K562 (cell line): Measurements from ENCODE around the gene SERTAD3. TPM values are rescaled to one million over a fixed set of nuclear protein-coding genes. Genes with fewer than 3 reads are reported as not detected.
A peak's percentile ranks its signal among the peaks of the same experiment; 100 is the strongest.

Experiments used
- BCLAF1 ChIP-seq, 2 experiments: fragments of 450-650 bp in 1 of 2; IDR thresholded peaks; 2 replicates each; pipeline ENCODE4 v1.6.1; 2011 to 2017; ENCODE audit warnings: low read depth in 2 of 2, antibody characterized with exemption in 1 of 2, borderline replicate concordance in 1 of 2, low read length in 1 of 2, mild to moderate bottlenecking in 1 of 2, mixed read lengths in 1 of 2; ENCODE audit not compliant: control insufficient read depth in 1 of 2
- BRF2 ChIP-seq: IDR thresholded peaks from 3 replicates; pipeline ENCODE4 v1.6.1; 2011; ENCODE audit warnings: borderline replicate concordance, mild to moderate bottlenecking; ENCODE audit not compliant: insufficient read length, insufficient read depth
- CBFA2T2 ChIP-seq: fragments of 450-650 bp; conservative IDR thresholded peaks from 2 replicates; pipeline ENCODE4 v1.6.1; 2017; ENCODE audit warnings: mild to moderate bottlenecking
- CLOCK ChIP-seq: fragments of 250-450 bp; sonication (Bioruptor Pico); IDR thresholded peaks from 2 replicates; pipeline ENCODE4 v1.4.0; 2020; ENCODE audit warnings: mild to moderate bottlenecking, moderate library complexity, borderline replicate concordance
- HDAC3 ChIP-seq: fragments of 450-650 bp; IDR thresholded peaks from 2 replicates; pipeline ENCODE4 v1.6.1; 2018; ENCODE audit warnings: borderline replicate concordance, mild to moderate bottlenecking, moderate library complexity; ENCODE audit not compliant: partially characterized antibody
- HMG20B ChIP-seq: fragments of 250-450 bp; sonication (Bioruptor Pico); IDR thresholded peaks from 2 replicates; pipeline ENCODE4 v1.5.0; 2021; ENCODE audit warnings: mild to moderate bottlenecking
- HNRNPK ChIP-seq: fragments of 200-400 bp; formaldehyde crosslinking; IDR thresholded peaks from one replicate; pipeline ENCODE4 v1.6.1; 2018; ENCODE audit warnings: mild to moderate bottlenecking, low read depth, low read length; ENCODE audit not compliant: poor library complexity, severe bottlenecking
- JUNB ChIP-seq: fragments of 450-650 bp; formaldehyde crosslinking; conservative IDR thresholded peaks from 2 replicates; pipeline ENCODE4 v1.4.0; 2020; ENCODE audit warnings: mild to moderate bottlenecking
- NFRKB ChIP-seq: fragments of 450-650 bp; IDR thresholded peaks from 2 replicates; pipeline ENCODE4 v1.6.1; 2016; ENCODE audit warnings: low read depth
- SETDB1 ChIP-seq: IDR thresholded peaks from one replicate; pipeline ENCODE4 v1.6.1; 2012; ENCODE audit warnings: low read length, control low read depth, inconsistent platforms
- TAF1 ChIP-seq: IDR thresholded peaks from 2 replicates; pipeline ENCODE4 v1.6.1; 2011; ENCODE audit warnings: mild to moderate bottlenecking, low read length, moderate library complexity; ENCODE audit not compliant: insufficient read depth, control insufficient read depth, severe bottlenecking; ENCODE audit errors: extremely low read depth
- TAF15 ChIP-seq: fragments of 200-400 bp; formaldehyde crosslinking; IDR thresholded peaks from 2 replicates; pipeline ENCODE4 v1.6.1; 2017; ENCODE audit warnings: mild to moderate bottlenecking, low read depth, low read length, moderate library complexity
- TEAD1 ChIP-seq, 2 experiments: fragments of 450-650 bp in 1 of 2; sonication (generic) in 1 of 2; formaldehyde crosslinking; IDR thresholded peaks; 2 replicates each; pipeline versions ENCODE4 v1.4.0 to v1.8.0; 2020 to 2022; ENCODE audit warnings: mild to moderate bottlenecking in 2 of 2, missing genetic modification reagents in 1 of 2
- ZNF174 ChIP-seq: fragments of 250-450 bp; sonication (Bioruptor Pico); IDR thresholded peaks from 2 replicates; pipeline ENCODE4 v1.4.0; 2020; ENCODE audit warnings: mild to moderate bottlenecking
- polyA plus RNA-seq, 8 experiments: library from polyadenylated mRNA; depleted of rRNA in 4 of 8; stranded (reverse) in 5 of 8; unstranded in 3 of 8; fragments of >200 nt; fragmentation: Nextera tagmentation in 2 of 8; fragmentation: Illumina TruSeq in 1 of 8; extraction: Ambion mirVana in 2 of 8; extraction: Trizol in 1 of 8; gene quantifications; 2 replicates each; pipeline versions ENCODE4 v1.2.1 to v1.2.3, GENCODE V29; 2011 to 2014; ENCODE audit warnings: inconsistent platforms in 1 of 8, missing spikeins in 1 of 8
- total RNA-seq, 7 experiments: library from RNA; depleted of rRNA in 6 of 7; stranded (reverse); fragments of >200 nt in 6 of 7; fragmentation: Illumina TruSeq in 2 of 7; extraction: Trizol in 2 of 7; gene quantifications; 2 replicates each; pipeline versions ENCODE4 v1.2.1 to v1.2.3, GENCODE V29; 2011 to 2021; ENCODE audit warnings: low replicate concordance in 1 of 7
- TF ChIP-seq, protein P1 (sequence below): sonication (generic); formaldehyde crosslinking; IDR thresholded peaks from 2 replicates; pipeline ENCODE4 v1.8.1; 2022; ENCODE audit warnings: missing genetic modification reagents

The SERTAD3 gene
- total and polyA plus RNA-seq, 9 of the 15 experiments (the other 6 are each of a cell fraction or from before 2014, with no cell fraction given), result 5.4 to 28.9 (median 17.5) TPM

DNA sequence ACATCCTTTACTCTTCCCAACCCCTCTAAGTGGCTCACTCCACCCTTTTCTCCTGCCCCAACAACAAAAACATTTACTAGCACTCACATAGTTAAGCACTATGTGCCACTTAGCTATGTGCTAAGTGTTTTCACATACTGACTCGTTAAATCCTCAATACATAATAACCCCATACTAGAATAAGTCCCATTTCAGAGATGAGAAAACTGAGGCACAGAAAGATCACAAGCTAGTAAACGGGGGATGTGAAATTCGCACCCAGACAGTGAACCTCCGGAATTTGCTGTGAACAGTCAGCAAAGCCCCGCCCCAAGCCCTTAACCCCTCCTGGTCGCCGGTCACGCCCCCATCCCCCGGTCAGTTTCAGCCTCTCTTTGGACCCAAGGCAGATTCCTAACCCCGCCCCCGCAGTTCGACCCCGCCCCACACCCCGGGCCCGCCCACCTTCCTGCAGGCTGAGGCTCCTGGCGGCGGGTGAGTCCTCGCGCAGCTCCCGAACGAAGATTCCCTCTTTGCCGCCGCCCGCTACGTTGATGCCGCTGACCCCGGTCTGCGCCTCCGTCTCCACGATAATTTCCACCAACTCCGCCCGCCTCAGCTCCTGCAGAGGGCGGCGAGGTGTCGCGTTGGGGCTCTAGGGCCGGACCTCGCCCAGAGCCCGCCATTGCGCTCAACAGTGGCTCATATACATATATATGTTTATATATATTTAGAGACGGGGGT, 40.7 kb downstream of the SERTAD3 start (continued):
- TF ChIP-seq TEAD1 (CRISPR knock-in tag; IDR thresholded peaks at IDR 0.05) (0 out of 4 replicates have a peak, but pooled peaks have one; percentile 9 to 24), HDAC3 (no peak), BCLAF1 (IDR thresholded peaks at IDR 0.05; ENCODE audit: borderline replicate concordance in 1 of 2, control insufficient read depth in 1 of 2, low read depth in 2 of 2, low read length in 1 of 2) (no peak), CBFA2T2 (no peak), HMG20B (CRISPR knock-in tag) (no peak), JUNB (CRISPR knock-in tag) (no peak), ZNF174 (CRISPR knock-in tag) (no peak), SETDB1 (no peak), TAF15 (no peak), TAF1 (no peak), BRF2 (no peak), HNRNPK (no peak), CLOCK (no peak), NFRKB (no peak)
- TF ChIP-seq, protein P1, sequence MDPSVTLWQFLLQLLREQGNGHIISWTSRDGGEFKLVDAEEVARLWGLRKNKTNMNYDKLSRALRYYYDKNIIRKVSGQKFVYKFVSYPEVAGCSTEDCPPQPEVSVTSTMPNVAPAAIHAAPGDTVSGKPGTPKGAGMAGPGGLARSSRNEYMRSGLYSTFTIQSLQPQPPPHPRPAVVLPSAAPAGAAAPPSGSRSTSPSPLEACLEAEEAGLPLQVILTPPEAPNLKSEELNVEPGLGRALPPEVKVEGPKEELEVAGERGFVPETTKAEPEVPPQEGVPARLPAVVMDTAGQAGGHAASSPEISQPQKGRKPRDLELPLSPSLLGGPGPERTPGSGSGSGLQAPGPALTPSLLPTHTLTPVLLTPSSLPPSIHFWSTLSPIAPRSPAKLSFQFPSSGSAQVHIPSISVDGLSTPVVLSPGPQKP (CRISPR knock-in tag), result no peak
